Measurements from ENCODE around the gene ZDHHC9.

DNA sequence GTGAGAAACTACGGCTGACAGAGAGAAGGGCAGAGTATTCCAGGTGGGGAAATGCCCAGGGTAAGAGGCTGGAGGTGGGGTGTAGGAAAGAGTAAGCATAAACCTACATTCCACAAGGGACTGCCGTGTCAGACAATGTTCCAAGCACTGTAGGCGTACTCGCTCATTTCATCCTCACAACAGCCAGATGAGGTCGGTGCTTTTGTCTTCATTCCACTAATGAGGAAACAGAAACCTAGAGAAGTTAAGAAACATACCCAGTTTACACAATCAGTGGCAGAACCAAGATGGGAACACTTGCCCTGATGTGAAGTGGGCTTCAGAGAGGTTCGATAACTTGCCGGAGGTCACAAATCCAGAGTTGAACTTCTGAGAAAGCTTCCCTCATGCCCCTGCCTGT is 59.3 kb downstream of the ZDHHC9 start:
- no peak for TF ChIP-seq POLR2A (IDR thresholded peaks at IDR 0.05; ENCODE audit: low read depth, low read length)
- no peak for TF ChIP-seq POLR2AphosphoS5 (IDR thresholded peaks at IDR 0.05; ENCODE audit: low read depth, low read length)

All from GM12892 (cell line).